ENCODE results near the gene SPEG.

DNA sequence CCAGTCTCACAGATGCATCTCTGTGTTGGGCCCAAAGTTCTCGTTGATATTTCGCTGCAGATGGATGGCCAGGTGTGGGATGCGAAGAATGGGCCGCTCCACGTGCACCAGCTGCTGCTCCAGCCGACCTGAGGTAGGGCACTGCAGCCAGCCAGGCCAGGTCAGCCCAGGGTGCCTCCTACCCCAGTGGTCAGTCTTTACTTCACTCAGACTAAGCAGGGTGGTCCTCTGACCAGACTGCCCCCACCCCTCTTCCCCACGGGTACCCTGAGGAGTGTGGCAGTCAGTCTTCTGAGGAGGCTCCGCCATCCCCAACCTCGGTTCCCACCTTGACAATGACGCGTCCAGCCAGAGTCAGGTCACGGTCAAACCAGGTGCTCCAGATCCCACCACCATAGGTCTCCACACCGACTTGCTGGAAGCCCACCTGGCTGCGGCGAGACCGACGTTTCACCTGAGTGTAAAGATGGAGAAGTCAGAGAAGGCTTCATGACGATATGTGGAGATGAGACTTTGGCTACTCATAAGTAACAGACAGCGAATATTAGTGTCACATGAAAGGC, 48.6 kb upstream of the SPEG start:
- TF ChIP-seq EZH2phosphoT487 (IDR thresholded peaks at IDR 0.05; ENCODE audit: low read depth) (no peak), CTCF (IDR thresholded peaks at IDR 0.05; ENCODE audit: low read depth, low read length) (no peak)

All from OCI-LY3 (cell line).